B cell (primary cell): ENCODE results near the gene ITGA6. TPM values are rescaled to one million over a fixed set of nuclear protein-coding genes. Genes with fewer than 3 reads are reported as not detected.

Experiments used
- ATAC-seq: fragments of 200-7000 bp; cut with Tn5 transposase; one replicate; pipeline ENCODE4 v1.10.0; 2021; ENCODE audit warnings: low read depth, mild to moderate bottlenecking, moderate number of reproducible peaks, moderate library complexity
- CTCF ChIA-PET: fragments of 350-600 bp; sonication (Branson Sonifier 250); formaldehyde crosslinking; loops from one replicate; lab custom pipeline; 2021; ENCODE audit warnings: antibody characterized with exemption, inconsistent platforms; lab: Charles Lee
- POLR2A ChIA-PET: fragments of 350-600 bp; sonication (Branson Sonifier 250); formaldehyde crosslinking; loops from one replicate; lab custom pipeline; 2021; ENCODE audit warnings: antibody characterized with exemption; lab: Charles Lee
- DNase-seq: peaks from one replicate; pipeline ENCODE4 v3.0.0; 2013
- H2AFZ ChIP-seq: 2 replicates; pipeline ENCODE4 v1.6.1; 2012; ENCODE audit warnings: mild to moderate bottlenecking, low read depth, low read length; ENCODE audit not compliant: insufficient read depth, poor library complexity, severe bottlenecking
- H3K27ac ChIP-seq, 2 donors: 1 replicate in 1 of 2; 2 replicates in 1 of 2; pipeline ENCODE4 v1.5.1; 2012 to 2013; ENCODE audit warnings: low read length in 2 of 2, mild to moderate bottlenecking in 2 of 2, moderate library complexity in 1 of 2
- H3K27me3 ChIP-seq, 4 experiments: fragments of 200-600 bp in 1 of 4; sonication (generic) in 1 of 4; replicated peaks in 1 of 4; 1 replicate in 2 of 4; 2 replicates in 2 of 4; pipeline versions ENCODE4 v1.6.1 to v1.7.0; 2013 to 2016; ENCODE audit warnings: low read length in 3 of 4, mild to moderate bottlenecking in 2 of 4, mixed read lengths in 1 of 4, moderate library complexity in 1 of 4; ENCODE audit not compliant: insufficient read depth in 4 of 4, control insufficient read depth in 3 of 4; ENCODE audit errors: control extremely low read depth in 1 of 4
- H3K36me3 ChIP-seq, 2 experiments: replicated peaks in 1 of 2; 1 replicate in 1 of 2; 2 replicates in 1 of 2; pipeline versions ENCODE4 v1.6.1 to v1.7.1; 2013; ENCODE audit warnings: low read length in 1 of 2; ENCODE audit not compliant: insufficient read depth in 2 of 2, control insufficient read depth in 1 of 2; ENCODE audit errors: control extremely low read depth in 1 of 2, extremely low read depth in 1 of 2
- H3K4me1 ChIP-seq, 2 donors: fragments of 200-600 bp in 1 of 2; sonication (generic) in 1 of 2; 1 replicate in 1 of 2; 2 replicates in 1 of 2; pipeline versions ENCODE4 v1.5.1 to v1.6.1; 2013 to 2017; ENCODE audit warnings: low read length in 2 of 2; ENCODE audit not compliant: control insufficient read depth in 2 of 2, insufficient read depth in 2 of 2
- H3K4me2 ChIP-seq: replicated peaks from 2 replicates; pipeline ENCODE3; 2012; ENCODE audit warnings: mild to moderate bottlenecking, low read depth, low read length; ENCODE audit not compliant: poor library complexity, severe bottlenecking
- H3K4me3 ChIP-seq, 5 experiments: fragments of 200-600 bp in 1 of 5; sonication (generic) in 1 of 5; 1 replicate in 3 of 5; 2 replicates in 2 of 5; pipeline versions ENCODE4 v1.5.1 to v1.7.0; 2011 to 2016; ENCODE audit warnings: low read length in 4 of 5, mild to moderate bottlenecking in 4 of 5, low read depth in 2 of 5, control low read depth in 1 of 5, moderate library complexity in 1 of 5; ENCODE audit not compliant: insufficient read depth in 1 of 5; ENCODE audit errors: control extremely low read depth in 1 of 5, extremely low read depth in 1 of 5
- H3K79me2 ChIP-seq: fragments of 200-600 bp; sonication (generic); one replicate; pipeline ENCODE4 v1.6.0; 2016; ENCODE audit warnings: low read length; ENCODE audit not compliant: control insufficient read depth, insufficient read depth
- H3K9ac ChIP-seq: fragments of 200-600 bp; sonication (generic); 2 replicates; pipeline ENCODE4 v1.6.1; 2017; ENCODE audit warnings: mild to moderate bottlenecking, low read length, moderate library complexity
- H3K9me3 ChIP-seq, 3 donors: one replicate each; pipeline versions ENCODE4 v1.6.1 to v1.7.1; 2013; ENCODE audit warnings: low read length in 2 of 3; ENCODE audit not compliant: control insufficient read depth in 2 of 3, insufficient read depth in 1 of 3; ENCODE audit errors: control extremely low read depth in 1 of 3
- H4K20me1 ChIP-seq: 2 replicates; pipeline ENCODE4 v1.6.0; 2012; ENCODE audit warnings: mild to moderate bottlenecking, low read length; ENCODE audit not compliant: insufficient read depth, control insufficient read depth, poor library complexity, severe bottlenecking
- H3K27ac Mint-ChIP-seq: one replicate; pipeline ENCODE4 v1.8.0; 2021; ENCODE audit warnings: mixed read lengths
- H3K27me3 Mint-ChIP-seq: one replicate; pipeline ENCODE4 v1.8.0; 2021; ENCODE audit warnings: mixed read lengths
- H3K4me1 Mint-ChIP-seq: one replicate; pipeline ENCODE4 v1.8.0; 2021; ENCODE audit warnings: mixed read lengths
- H3K4me3 Mint-ChIP-seq: one replicate; pipeline ENCODE4 v1.8.0; 2021; ENCODE audit warnings: mixed read lengths
- H3K9me3 Mint-ChIP-seq: one replicate; pipeline ENCODE4 v1.8.0; 2022; ENCODE audit warnings: mixed read lengths; ENCODE audit not compliant: insufficient read depth
- CTCF ChIP-seq: fragments of 200-600 bp; IDR thresholded peaks from one replicate; pipeline ENCODE4 v1.8.0; 2022; ENCODE audit warnings: antibody characterized with exemption, mild to moderate bottlenecking
- EZH2 ChIP-seq: IDR thresholded peaks from 2 replicates; pipeline ENCODE4 v1.6.1; 2012; ENCODE audit warnings: borderline replicate concordance, low read depth, mild to moderate bottlenecking, moderate library complexity, low read length; ENCODE audit not compliant: insufficient read depth, poor library complexity, severe bottlenecking
- WGBS: methylation state at CpG from one replicate; pipeline ENCODE4 v1.1.5; 2013; ENCODE audit warnings: missing lambda C conversion rate; ENCODE audit not compliant: insufficient coverage; 5-methylcytosine and 5-hydroxymethylcytosine counted together
- intact Hi-C: fragments of 100-400 bp; cut with micrococcal nuclease; formaldehyde crosslinking; loops from one replicate; pipeline ENCODE4 v1.10.0; 2022
- polyA plus RNA-seq: library from polyadenylated mRNA; depleted of rRNA; stranded (reverse); fragments of >200 nt; gene quantifications from 2 replicates; pipeline ENCODE4 v1.2.3, GENCODE V29; 2012
- total RNA-seq, 2 donors: library from RNA; stranded (reverse); fragments of 120-200 nt in 1 of 2; gene quantifications; 1 replicate in 1 of 2; 2 replicates in 1 of 2; pipeline versions ENCODE4 v1.2.3 to v1.2.4, GENCODE V29; 2013 to 2022

The ITGA6 gene
- total and polyA plus RNA-seq, 2 donors (not counting 1 experiment from before 2014, with no cell fraction given), result 0.17 to 0.98 TPM

GRCh38 chr2:172430027-172430426 lies 2.6 kb downstream of the ITGA6 start:
- H3K4me3 Mint-ChIP-seq, result no peak overlapping the region
- Histone ChIP-seq H3K36me3 (no peaks in the 10 kb centered on the region), H3K4me1 (peaks cover 25 to 28% of the 10 kb centered on the region in 2 donors), H2AFZ (no peak overlapping the region), H3K27me3 (peaks cover 0 to 64% (median 41%) of the 10 kb centered on the region in 4 experiments), H3K4me3 (no peak overlapping the region), H3K4me2 (no peak overlapping the region), H3K79me2 (no peaks in the 10 kb centered on the region), H3K9ac (no peak overlapping the region), H3K9me3 (peaks cover 0 to 5% (median 0%) of the 10 kb centered on the region in 3 donors), H3K27ac (no peak overlapping the region), H4K20me1 (no peaks in the 10 kb centered on the region)
- H3K27ac Mint-ChIP-seq, result no peak overlapping the region
- 80% methylated on average over 1 of the region's 1 CpG for WGBS
- H3K27me3 Mint-ChIP-seq, result peaks cover 69% of the 10 kb centered on the region
- DNase-seq (no peak), ATAC-seq (no peak)
- H3K4me1 Mint-ChIP-seq, result peaks cover 18% of the 10 kb centered on the region
- CTCF ChIA-PET, result no interaction called here
- intact Hi-C loops, result loop anchor here (10.0 kb wide), 2 partner anchors 125 to 325 kb away; partner anchors contain the start of genes DLX2 and PDK1
- no peak for TF ChIP-seq EZH2
- TF ChIP-seq CTCF, result no peak
- POLR2A ChIA-PET, result no interaction called here
- H3K9me3 Mint-ChIP-seq, result no peaks in the 10 kb centered on the region

- no peaks in the 10 kb centered on the region for H3K36me3 ChIP-seq
- H3K79me2 ChIP-seq, result no peaks in the 10 kb centered on the region
- no peak overlapping the region for H2AFZ ChIP-seq
- intact Hi-C loops, result loop anchor here (10.0 kb wide), 2 partner anchors 124 to 326 kb away; partner anchors contain the start of genes DLX2 and PDK1
- H4K20me1 ChIP-seq, result no peaks in the 10 kb centered on the region
- ChIA-PET POLR2A (no interaction called here), CTCF (interaction anchor here (1.6 kb wide), 1 partner anchor 10 kb away, joined by 3 read pairs; no protein-coding TSS in a partner anchor)
- peaks cover 0 to 5% (median 0%) of the 10 kb centered on the region in 3 donors for H3K9me3 ChIP-seq
- Mint-ChIP-seq H3K27me3 (peaks cover 62% of the 10 kb centered on the region), H3K4me3 (no peak overlapping the region), H3K27ac (no peak overlapping the region), H3K4me1 (peaks cover 19% of the 10 kb centered on the region), H3K9me3 (no peaks in the 10 kb centered on the region)
- H3K4me3 ChIP-seq, result no peak overlapping the region
- ATAC-seq, result no peak
- H3K4me2 ChIP-seq, result no peak overlapping the region
- H3K4me1 ChIP-seq, result peaks cover 27 to 30% of the 10 kb centered on the region in 2 donors
- no peak for TF ChIP-seq CTCF
- no peak for TF ChIP-seq EZH2
- H3K27me3 ChIP-seq, result peaks cover 0 to 60% (median 35%) of the 10 kb centered on the region in 4 experiments
- no CpG with 5 or more reads among the region's 3 CpGs for WGBS
- H3K9ac ChIP-seq, result no peak overlapping the region
- no peak for DNase-seq
- no peak overlapping the region for H3K27ac ChIP-seq
Measured at GRCh38 chr2:172430678-172431077, 3.3 kb downstream of the ITGA6 start.
